CD4-positive, alpha-beta T cell treated with Interleukin-6 for 4 hours (primary cell): ENCODE data around the gene CYTIP.

ENCODE experiments used
- DNase-seq: peaks from one replicate; pipeline ENCODE4 v3.0.0-alpha.2; 2020; ENCODE audit warnings: mixed read lengths

Gene CYTIP

GRCh38 chr2:157460897-157461296 is 17.0 kb upstream of the CYTIP start:
- no peak for DNase-seq

GRCh38 chr2:157460384-157460837 is 16.5 kb upstream of the CYTIP start:
- DNase-seq, result no peak

- no peak for DNase-seq
Measured at GRCh38 chr2:157459486-157459885, 15.6 kb upstream of the CYTIP start.

- DNase-seq, result no peak
Measured at GRCh38 chr2:157447741-157448140, 3.9 kb upstream of the CYTIP start.

- no peak for DNase-seq
Measured at GRCh38 chr2:157447031-157447430, 3.1 kb upstream of the CYTIP start.

- DNase-seq, result peak; percentile 45
Measured at GRCh38 chr2:157444641-157445040, 752 bp upstream of the CYTIP start.

- DNase-seq, result peak; percentile 16
Measured at GRCh38 chr2:157443090-157443489, 799 bp downstream of the CYTIP start.

- no peak for DNase-seq
Measured at GRCh38 chr2:157442636-157443035, 1.3 kb downstream of the CYTIP start.

- no peak for DNase-seq
Measured at GRCh38 chr2:157442191-157442590, 1.7 kb downstream of the CYTIP start.

GRCh38 chr2:157441072-157441454 is 2.8 kb downstream of the CYTIP start:
- peak; percentile 58 for DNase-seq

GRCh38 chr2:157440404-157441071 is 3.4 kb downstream of the CYTIP start:
- peak; percentile 40 for DNase-seq

- peak; percentile 56 for DNase-seq
Measured at GRCh38 chr2:157439824-157440186, 4.1 kb downstream of the CYTIP start.

- peak; percentile 45 for DNase-seq
Measured at GRCh38 chr2:157438863-157439823, 4.7 kb downstream of the CYTIP start.

GRCh38 chr2:157433394-157433793 is 10.5 kb downstream of the CYTIP start:
- no peak for DNase-seq

- no peak for DNase-seq
Measured at GRCh38 chr2:157432475-157433106, 11.3 kb downstream of the CYTIP start.

- DNase-seq, result no peak
Measured at GRCh38 chr2:157431176-157431575, 12.7 kb downstream of the CYTIP start.

- no peak for DNase-seq
Measured at GRCh38 chr2:157428500-157429175, 15.3 kb downstream of the CYTIP start.

GRCh38 chr2:157427922-157428303 is 16.0 kb downstream of the CYTIP start:
- DNase-seq, result no peak

- no peak for DNase-seq
Measured at GRCh38 chr2:157427003-157427921, 16.6 kb downstream of the CYTIP start.

GRCh38 chr2:157426477-157426994 is 17.4 kb downstream of the CYTIP start:
- DNase-seq, result no peak

- DNase-seq, result no peak
Measured at GRCh38 chr2:157424374-157424773, 19.5 kb downstream of the CYTIP start.

GRCh38 chr2:157421964-157422363 is 21.9 kb downstream of the CYTIP start:
- no peak for DNase-seq
